Stomach (tissue), 4 donors: ENCODE data around the gene AFTPH.

Experiments used
- EP300 ChIP-seq: sonication (generic); formaldehyde crosslinking; IDR thresholded peaks from one replicate; pipeline ENCODE4 v1.6.1; 2017; ENCODE audit warnings: antibody characterized with exemption
- POLR2AphosphoS5 ChIP-seq, 3 donors: sonication (generic); formaldehyde crosslinking; IDR thresholded peaks; one replicate each; pipeline ENCODE4 v1.6.1; 2016; ENCODE audit warnings: antibody characterized with exemption in 3 of 3

- TF ChIP-seq EP300 (no peak), POLR2AphosphoS5 (IDR thresholded peaks at IDR 0.05) (no peak)
Measured at GRCh38 chr2:64601034-64601754, 77.1 kb downstream of the AFTPH start.
